GM12878 (cell line): Measurements from ENCODE around the gene UTP11. TPM values are rescaled to one million over a fixed set of nuclear protein-coding genes. Genes with fewer than 3 reads are reported as not detected.
A peak's percentile ranks its signal among the peaks of the same experiment; 100 is the strongest.

Source experiments
- ATAC-seq: fragments of 200-7000 bp; cut with Tn5 transposase; 3 replicates; pipeline ENCODE4 v1.9.1; 2020; ENCODE audit warnings: mild to moderate bottlenecking, moderate library complexity
- BruUV-seq: library from RNA; stranded (reverse); fragments of 400-500 nt; replicated peaks from 2 replicates; lab custom pipeline; 2021; lab: Mats Ljungman, UMichigan
- CTCF ChIA-PET: fragments of 300-600 bp; sonication (Branson Sonifier 250); formaldehyde crosslinking; extraction: SDS; loops from one replicate; lab custom pipeline; 2021; ENCODE audit warnings: inconsistent platforms; lab: Yijun Ruan, JAX
- POLR2A ChIA-PET: fragments of 350-600 bp; formaldehyde crosslinking; extraction: SDS; loops from one replicate; lab custom pipeline; 2021; ENCODE audit warnings: inconsistent platforms; lab: Charles Lee
- RAD21 ChIA-PET: fragments of 300-600 bp; sonication (Branson Sonifier 250); formaldehyde crosslinking; loops from one replicate; lab custom pipeline; 2023; ENCODE audit warnings: antibody characterized with exemption; ENCODE audit not compliant: unreplicated experiment; lab: Charles Lee
- SMC1A ChIA-PET: fragments of 300-600 bp; sonication (Branson Sonifier 250); formaldehyde crosslinking; loops from one replicate; lab custom pipeline; 2023; ENCODE audit not compliant: unreplicated experiment, uncharacterized antibody; lab: Charles Lee
- DNase-seq: peaks from one replicate; pipeline ENCODE4 v3.0.0-alpha.2; 2011; ENCODE audit warnings: low read depth, low spot score
- FAIRE-seq: peaks from 3 replicates; lab custom pipeline; 2011; peaks lifted over from hg19 to GRCh38; lab: Jason Lieb, UNC
- H2AFZ ChIP-seq: 2 replicates; pipeline ENCODE4 v1.6.0; 2011; ENCODE audit warnings: low read depth, low read length, control low read depth; ENCODE audit not compliant: control insufficient read depth
- H3K27ac ChIP-seq: 2 replicates; pipeline ENCODE4 v1.5.1; 2011; ENCODE audit warnings: control low read depth; ENCODE audit not compliant: control insufficient read depth, insufficient read depth
- H3K27me3 ChIP-seq, 2 experiments: replicated peaks in 1 of 2; 2 replicates each; pipeline versions ENCODE4 v1.6.0 to v1.6.1; 2011; ENCODE audit warnings: low read length in 1 of 2; ENCODE audit not compliant: control insufficient read depth in 2 of 2, insufficient read depth in 2 of 2
- H3K36me3 ChIP-seq, 2 experiments: 2 replicates each; pipeline ENCODE4 v1.5.1; 2011; ENCODE audit warnings: low read length in 1 of 2; ENCODE audit not compliant: control insufficient read depth in 2 of 2, insufficient read depth in 2 of 2
- H3K4me1 ChIP-seq: 2 replicates; pipeline ENCODE4 v1.6.1; 2011; ENCODE audit warnings: mild to moderate bottlenecking, low read length, moderate library complexity, mixed read lengths; ENCODE audit not compliant: control insufficient read depth, insufficient read depth
- H3K4me2 ChIP-seq: 2 replicates; pipeline ENCODE4 v1.6.0; 2011; ENCODE audit warnings: control low read depth; ENCODE audit not compliant: control insufficient read depth, insufficient read depth
- H3K4me3 ChIP-seq: fragments of 200-600 bp; sonication (generic); 2 replicates; pipeline ENCODE4 v1.5.1; 2016
- H3K79me2 ChIP-seq: 2 replicates; pipeline ENCODE4 v1.6.0; 2011; ENCODE audit warnings: low read length; ENCODE audit not compliant: control insufficient read depth, insufficient read depth
- H3K9ac ChIP-seq: 2 replicates; pipeline ENCODE4 v1.8.0; 2011; ENCODE audit warnings: low read length, control low read depth, mixed read lengths; ENCODE audit not compliant: control insufficient read depth, insufficient read depth
- H3K9me3 ChIP-seq: replicated peaks from 3 replicates; pipeline ENCODE4 v1.5.1; 2011; ENCODE audit warnings: mild to moderate bottlenecking, low read length; ENCODE audit not compliant: control insufficient read depth, insufficient read depth
- H4K20me1 ChIP-seq: 2 replicates; pipeline ENCODE4 v1.6.0; 2011; ENCODE audit not compliant: control insufficient read depth, insufficient read depth
- BACH1 ChIP-seq: fragments of 450-650 bp; IDR thresholded peaks from 2 replicates; pipeline ENCODE4 v1.6.1; 2017; ENCODE audit warnings: mild to moderate bottlenecking, borderline replicate concordance
- CHD4 ChIP-seq: fragments of 200-600 bp; sonication (generic); IDR thresholded peaks from 2 replicates; pipeline ENCODE4 v1.6.1; 2016; ENCODE audit warnings: mild to moderate bottlenecking
- CTCF ChIP-seq, 3 experiments: IDR thresholded peaks in 2 of 3; conservative IDR thresholded peaks in 1 of 3; 2 replicates each; pipeline ENCODE4 v1.5.1; 2011; ENCODE audit warnings: low read depth in 3 of 3, low read length in 3 of 3, mild to moderate bottlenecking in 3 of 3, control low read depth in 2 of 3, moderate library complexity in 2 of 3, inconsistent platforms in 1 of 3, mixed read lengths in 1 of 3; ENCODE audit not compliant: control insufficient read depth in 2 of 3, insufficient read depth in 1 of 3; ENCODE audit errors: extremely low read depth in 1 of 3
- E4F1 ChIP-seq: fragments of 450-650 bp; IDR thresholded peaks from 2 replicates; pipeline ENCODE4 v1.6.1; 2018; ENCODE audit warnings: borderline replicate concordance, mild to moderate bottlenecking; ENCODE audit not compliant: partially characterized antibody
- FOXM1 ChIP-seq: IDR thresholded peaks from 2 replicates; pipeline ENCODE4 v1.6.1; 2012; ENCODE audit warnings: low read depth, mild to moderate bottlenecking, inconsistent platforms, low read length, moderate library complexity
- HDAC2 ChIP-seq: fragments of 200-600 bp; sonication (generic); IDR thresholded peaks from 2 replicates; pipeline ENCODE4 v1.6.1; 2017
- HDGF ChIP-seq: fragments of 450-650 bp; IDR thresholded peaks from 2 replicates; pipeline ENCODE4 v1.6.1; 2016; ENCODE audit warnings: antibody characterized with exemption
- IRF3 ChIP-seq: fragments of 450-650 bp; IDR thresholded peaks from 2 replicates; pipeline ENCODE4 v1.6.1; 2014; ENCODE audit warnings: mild to moderate bottlenecking
- KLF5 ChIP-seq: fragments of 450-650 bp; IDR thresholded peaks from 2 replicates; pipeline ENCODE4 v1.6.1; 2014; ENCODE audit warnings: mild to moderate bottlenecking; ENCODE audit not compliant: partially characterized antibody
- NR2C2 ChIP-seq: IDR thresholded peaks from 2 replicates; pipeline ENCODE4 v1.6.1; 2011; ENCODE audit warnings: borderline replicate concordance, low read depth; ENCODE audit not compliant: control insufficient read depth, insufficient read length
- PKNOX1 ChIP-seq: fragments of 450-650 bp; IDR thresholded peaks from 2 replicates; pipeline ENCODE4 v1.6.1; 2016; ENCODE audit warnings: mild to moderate bottlenecking
- RAD21 ChIP-seq: IDR thresholded peaks from 2 replicates; pipeline ENCODE4 v1.6.1; 2011; ENCODE audit warnings: mild to moderate bottlenecking, low read depth, low read length, moderate library complexity; ENCODE audit not compliant: insufficient read depth
- RCOR1 ChIP-seq: conservative IDR thresholded peaks from 2 replicates; pipeline ENCODE4 v1.6.1; 2012; ENCODE audit warnings: low read depth, low read length, improper control_type of control experiment
- RUNX3 ChIP-seq: IDR thresholded peaks from 2 replicates; pipeline ENCODE4 v1.6.1; 2012; ENCODE audit warnings: low read length, inconsistent platforms
- SMAD1 ChIP-seq: fragments of 450-650 bp; IDR thresholded peaks from 2 replicates; pipeline ENCODE4 v1.6.1; 2018; ENCODE audit warnings: mild to moderate bottlenecking, low read depth; ENCODE audit not compliant: partially characterized antibody
- SMC3 ChIP-seq: IDR thresholded peaks from 2 replicates; pipeline ENCODE4 v1.6.1; 2011; ENCODE audit warnings: low read length, improper control_type of control experiment, borderline replicate concordance
- SUPT20H ChIP-seq: IDR thresholded peaks from 2 replicates; pipeline ENCODE4 v1.6.1; 2011; ENCODE audit warnings: low read depth, mild to moderate bottlenecking, low read length, moderate library complexity, borderline replicate concordance; ENCODE audit not compliant: control insufficient read depth
- ZSCAN29 ChIP-seq: fragments of 450-650 bp; IDR thresholded peaks from 2 replicates; pipeline ENCODE4 v1.6.1; 2017; ENCODE audit warnings: mild to moderate bottlenecking, moderate library complexity
- WGBS: methylation state at CpG from one replicate; pipeline ENCODE4 v1.1.6; 2016; ENCODE audit warnings: low lambda C conversion rate; ENCODE audit not compliant: insufficient replicate concordance, insufficient coverage; ENCODE audit errors: missing lambda C conversion rate; 5-methylcytosine and 5-hydroxymethylcytosine counted together
- in situ Hi-C: fragments of 300-500 bp; cut with MboI; formaldehyde crosslinking; loops from 9 replicates; pipeline ENCODE4 v1.14.3; 2018; ENCODE audit warnings: mixed read lengths
- intact Hi-C: fragments of 100-400 bp; cut with micrococcal nuclease; formaldehyde crosslinking; loops from one replicate; pipeline ENCODE4 v1.14.2; 2022; ENCODE audit not compliant: unreplicated experiment
- polyA plus RNA-seq, 11 experiments: library from polyadenylated mRNA; depleted of rRNA in 4 of 11; unstranded in 6 of 11; stranded (reverse) in 5 of 11; fragments of >200 nt; fragmentation: Nextera tagmentation in 4 of 11; fragmentation: Illumina TruSeq in 1 of 11; extraction: Ambion mirVana in 4 of 11; extraction: Trizol in 1 of 11; gene quantifications; 1 replicate in 1 of 11; 2 replicates in 10 of 11; pipeline versions ENCODE4 v1.2.1 to v1.2.3, GENCODE V29; 2011 to 2016; ENCODE audit warnings: inconsistent platforms in 2 of 11, missing spikeins in 2 of 11, low read depth in 1 of 11
- total RNA-seq, 4 experiments: library from RNA; depleted of rRNA in 3 of 4; stranded (reverse); fragments of >200 nt in 3 of 4; fragmentation: Illumina TruSeq in 1 of 4; extraction: Trizol in 1 of 4; gene quantifications; 2 replicates each; pipeline versions ENCODE4 v1.2.1 to v1.2.3, GENCODE V29; 2013 to 2021

The UTP11 gene
- total and polyA plus RNA-seq, 10 of the 15 experiments (the other 5 are each of a cell fraction or from before 2014, with no cell fraction given), result 34.5 to 146 (median 64.2) TPM

- RAD21 ChIA-PET, result interaction anchor here (0.8 to 7.6 kb wide), 14 partner anchors 9 to 430 kb away, joined by 4 to 173 read pairs (median 20); partner anchors contain the start of gene POU3F1
- TF ChIP-seq RCOR1 (no peak), E4F1 (no peak), SMAD1 (no peak), ZSCAN29 (no peak), NR2C2 (no peak), HDAC2 (no peak), FOXM1 (no peak), IRF3 (no peak), BACH1 (no peak), PKNOX1 (peak; percentile 75), CHD4 (no peak), SMC3 (peak; percentile 13; the same call in 1 of the 2 replicates), KLF5 (no peak), CTCF (IDR thresholded peaks at IDR 0.05 in 2 of 3, conservative IDR thresholded peaks at IDR 0.05 in 1 of 3; ENCODE audit: control insufficient read depth in 2 of 3, extremely low read depth in 1 of 3, insufficient read depth in 1 of 3, low read depth in 3 of 3, low read length in 3 of 3) (peak in 1 of 3 experiments; percentile 17; a peak in 2 of 6 replicates), RUNX3 (peak; percentile 36), SUPT20H (no peak), HDGF (0 out of 2 replicates have a peak, but pooled peaks have one; percentile 24), RAD21 (peak; percentile 30; the same call in 1 of the 2 replicates)
- TF ChIP-seq, all 136 proteins: peak for 6
- DNase-seq (no peak), FAIRE-seq (no peak), ATAC-seq (peak; percentile 61)
- intact Hi-C loops (loop anchor here (1.0 kb wide), 2 partner anchors 47 to 83 kb away; partner anchors contain the start of gene SF3A3), in situ Hi-C loops (no loop called here)
- Histone ChIP-seq H3K9me3 (no peaks in the 10 kb centered on the region), H3K4me3 (no peak overlapping the region), H3K79me2 (no peaks in the 10 kb centered on the region), H3K27ac (no peak overlapping the region), H4K20me1 (no peaks in the 10 kb centered on the region; the same call in 1 of the 2 replicates), H3K4me2 (no peak overlapping the region), H2AFZ (no peak overlapping the region), H3K36me3 (no peaks in the 10 kb centered on the region), H3K27me3 (no peaks in the 10 kb centered on the region), H3K4me1 (no peaks in the 10 kb centered on the region), H3K9ac (no peak overlapping the region)
- no TSS peak for BruUV-seq
- POLR2A ChIA-PET, result interaction anchor here (1.1 to 2.6 kb wide), 3 partner anchors 10 to 19 kb away, joined by 4 to 13 read pairs (median 13); no protein-coding TSS in a partner anchor
- SMC1A ChIA-PET, result interaction anchor here (1.1 to 12.4 kb wide), 27 partner anchors 8 to 754 kb away, joined by 3 to 316 read pairs (median 8); partner anchors contain the start of genes POU3F1 and SF3A3
- CTCF ChIA-PET, result interaction anchor here (0.9 to 11.3 kb wide), 28 partner anchors 10 to 746 kb away, joined by 3 to 252 read pairs (median 6); partner anchors contain the start of gene POU3F1
- 12% methylated on average over 2 of the region's 2 CpGs for WGBS
These were observed 60.3 kb downstream of the UTP11 start for GRCh38 chr1:38072858-38073257.
